Activated CD8-positive, alpha-beta T cell treated with anti-CD3 and anti-CD28 coated beads, Interleukin-2, amount 10 ng/mL, durations not matched to agents 7 days and 5 days (primary cell): ENCODE measurements around the gene KAT7. TPM values are rescaled to one million over a fixed set of nuclear protein-coding genes. Genes with fewer than 3 reads are reported as not detected.

ENCODE experiments used
- total RNA-seq, 2 experiments: library from RNA; stranded (reverse); gene quantifications; one replicate each; pipeline ENCODE4 v1.2.3, GENCODE V29; 2021

The KAT7 gene
- total RNA-seq, 2 experiments from 2014 or later = 75.8 to 76.0 TPM

Other genes starting within 250 kb of the KAT7 start
- gene NXPH3, start 212.8 kb upstream of the KAT7 start, total RNA-seq = not detected
- 10 to 100 TPM; 49.5 to 52.0 TPM for gene SPOP, start 110.6 kb upstream of the KAT7 start, total RNA-seq
- 10 to 100 TPM; 50.7 to 62.6 TPM for gene SLC35B1, start 80.7 kb upstream of the KAT7 start, total RNA-seq
- 10 to 100 TPM; 20.8 to 23.5 TPM for gene FAM117A, start 24.6 kb upstream of the KAT7 start, total RNA-seq
- gene TAC4, start 59.4 kb downstream of the KAT7 start, total RNA-seq = not detected
- gene DLX4, start 180.5 kb downstream of the KAT7 start, total RNA-seq = not detected
- not detected for gene DLX3, start 206.5 kb downstream of the KAT7 start, total RNA-seq